Measurements from ENCODE around the gene PXMP4. TPM values are rescaled to one million over a fixed set of nuclear protein-coding genes. Genes with fewer than 3 reads are reported as not detected.

The PXMP4 gene
- polyA plus RNA-seq, 2 of the 4 experiments (the other 2 are of a cell fraction) = 4.5 to 6.6 TPM

DNA sequence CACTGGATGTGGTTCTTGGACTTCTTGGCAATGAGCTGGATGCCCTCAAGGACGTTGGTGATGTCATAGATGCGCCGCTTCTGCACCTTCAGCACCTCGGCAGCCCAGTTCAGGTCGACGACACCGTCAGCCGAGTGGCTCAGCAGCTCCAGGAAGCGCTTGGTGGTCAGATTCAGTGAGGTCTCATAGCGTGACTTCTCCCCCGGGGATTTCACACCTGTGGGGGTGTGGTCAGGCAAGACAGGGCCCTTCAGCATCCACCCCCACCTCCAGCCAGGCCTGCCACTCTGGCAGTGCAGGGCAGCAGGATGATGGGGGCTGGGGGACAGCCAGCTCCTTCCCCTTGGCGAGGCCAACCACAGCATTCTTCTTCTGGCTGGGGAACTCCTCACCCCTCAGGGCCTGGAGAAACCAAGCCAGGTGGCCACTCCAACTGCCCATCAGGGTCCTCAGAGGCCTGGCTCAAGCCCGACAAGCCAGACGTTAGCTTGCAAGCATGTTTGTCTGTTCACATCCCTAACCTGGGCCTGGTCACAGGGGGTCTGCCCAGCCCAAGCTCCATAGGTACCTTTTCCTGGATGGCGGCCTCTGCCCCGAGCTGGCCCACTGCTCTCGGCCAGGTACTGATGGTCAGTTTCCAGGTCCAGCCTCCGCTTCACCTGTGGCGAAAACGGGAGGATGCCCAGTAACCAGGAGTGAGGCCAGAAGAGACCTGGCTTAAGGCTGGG lies 40.2 kb downstream of the PXMP4 start:
- H3K4me1 ChIP-seq = peaks cover 21% of the 10 kb centered on the region
- FAIRE-seq = no peak
- H3K4me2 ChIP-seq = no peak overlapping the region
- ATAC-seq = no peak
- H3K27ac ChIP-seq = no peak overlapping the region
- POLR2A ChIA-PET = interaction anchor here (1.4 kb wide), 1 partner anchor 52 kb away, joined by 4 read pairs; the partner anchor contains the start of gene ZNF341
- H3K9me3 ChIP-seq = no peaks in the 10 kb centered on the region
- H3K4me3 ChIP-seq = no peak overlapping the region
- CTCF ChIA-PET = interaction anchor here (0.6 to 2.0 kb wide), 9 partner anchors 9 to 222 kb away, joined by 3 to 5 read pairs (median 4); no protein-coding TSS in a partner anchor
- TF ChIP-seq HOXB5 (CRISPR knock-in tag; IDR thresholded peaks at IDR 0.05) (no peak), KDM5A (IDR thresholded peaks at IDR 0.05) (no peak), FOSB (CRISPR knock-in tag; IDR thresholded peaks at IDR 0.05) (no peak), HEYL (CRISPR knock-in tag; IDR thresholded peaks at IDR 0.05) (no peak), RAD21 (conservative IDR thresholded peaks at IDR 0.05 in 1 of 2, IDR thresholded peaks at IDR 0.05 in 1 of 2) (no peak), EHMT2 (IDR thresholded peaks at IDR 0.05; ENCODE audit: low read depth) (no peak), CHD2 (IDR thresholded peaks at IDR 0.05; ENCODE audit: low read length, partially characterized antibody) (no peak), POLR2A (IDR thresholded peaks at IDR 0.05; ENCODE audit: low read length) (no peak), BHLHE40 (IDR thresholded peaks at IDR 0.05; ENCODE audit: low read depth, low read length) (no peak), ZFP36 (IDR thresholded peaks at IDR 0.05; ENCODE audit: borderline replicate concordance, partially characterized antibody) (no peak), MAZ (IDR thresholded peaks at IDR 0.05; ENCODE audit: borderline replicate concordance, low read depth, low read length) (no peak), NFE2L2 (conservative IDR thresholded peaks at IDR 0.05; ENCODE audit: low read length) (no peak), PHF8 (IDR thresholded peaks at IDR 0.05; ENCODE audit: borderline replicate concordance, low read depth) (no peak), JUNB (IDR thresholded peaks at IDR 0.05) (no peak), SREBF2 (IDR thresholded peaks at IDR 0.05) (no peak), HOXA7 (CRISPR knock-in tag; IDR thresholded peaks at IDR 0.05) (no peak)
- TF ChIP-seq, protein P1, sequence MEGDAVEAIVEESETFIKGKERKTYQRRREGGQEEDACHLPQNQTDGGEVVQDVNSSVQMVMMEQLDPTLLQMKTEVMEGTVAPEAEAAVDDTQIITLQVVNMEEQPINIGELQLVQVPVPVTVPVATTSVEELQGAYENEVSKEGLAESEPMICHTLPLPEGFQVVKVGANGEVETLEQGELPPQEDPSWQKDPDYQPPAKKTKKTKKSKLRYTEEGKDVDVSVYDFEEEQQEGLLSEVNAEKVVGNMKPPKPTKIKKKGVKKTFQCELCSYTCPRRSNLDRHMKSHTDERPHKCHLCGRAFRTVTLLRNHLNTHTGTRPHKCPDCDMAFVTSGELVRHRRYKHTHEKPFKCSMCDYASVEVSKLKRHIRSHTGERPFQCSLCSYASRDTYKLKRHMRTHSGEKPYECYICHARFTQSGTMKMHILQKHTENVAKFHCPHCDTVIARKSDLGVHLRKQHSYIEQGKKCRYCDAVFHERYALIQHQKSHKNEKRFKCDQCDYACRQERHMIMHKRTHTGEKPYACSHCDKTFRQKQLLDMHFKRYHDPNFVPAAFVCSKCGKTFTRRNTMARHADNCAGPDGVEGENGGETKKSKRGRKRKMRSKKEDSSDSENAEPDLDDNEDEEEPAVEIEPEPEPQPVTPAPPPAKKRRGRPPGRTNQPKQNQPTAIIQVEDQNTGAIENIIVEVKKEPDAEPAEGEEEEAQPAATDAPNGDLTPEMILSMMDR (IDR thresholded peaks at IDR 0.05) = no peak
- TF ChIP-seq, protein P2, sequence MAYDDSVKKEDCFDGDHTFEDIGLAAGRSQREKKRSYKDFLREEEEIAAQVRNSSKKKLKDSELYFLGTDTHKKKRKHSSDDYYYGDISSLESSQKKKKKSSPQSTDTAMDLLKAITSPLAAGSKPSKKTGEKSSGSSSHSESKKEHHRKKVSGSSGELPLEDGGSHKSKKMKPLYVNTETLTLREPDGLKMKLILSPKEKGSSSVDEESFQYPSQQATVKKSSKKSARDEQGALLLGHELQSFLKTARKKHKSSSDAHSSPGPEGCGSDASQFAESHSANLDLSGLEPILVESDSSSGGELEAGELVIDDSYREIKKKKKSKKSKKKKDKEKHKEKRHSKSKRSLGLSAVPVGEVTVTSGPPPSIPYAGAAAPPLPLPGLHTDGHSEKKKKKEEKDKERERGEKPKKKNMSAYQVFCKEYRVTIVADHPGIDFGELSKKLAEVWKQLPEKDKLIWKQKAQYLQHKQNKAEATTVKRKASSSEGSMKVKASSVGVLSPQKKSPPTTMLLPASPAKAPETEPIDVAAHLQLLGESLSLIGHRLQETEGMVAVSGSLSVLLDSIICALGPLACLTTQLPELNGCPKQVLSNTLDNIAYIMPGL (CRISPR knock-in tag; IDR thresholded peaks at IDR 0.05; ENCODE audit: borderline replicate concordance) = no peak
- TF ChIP-seq, protein P3, sequence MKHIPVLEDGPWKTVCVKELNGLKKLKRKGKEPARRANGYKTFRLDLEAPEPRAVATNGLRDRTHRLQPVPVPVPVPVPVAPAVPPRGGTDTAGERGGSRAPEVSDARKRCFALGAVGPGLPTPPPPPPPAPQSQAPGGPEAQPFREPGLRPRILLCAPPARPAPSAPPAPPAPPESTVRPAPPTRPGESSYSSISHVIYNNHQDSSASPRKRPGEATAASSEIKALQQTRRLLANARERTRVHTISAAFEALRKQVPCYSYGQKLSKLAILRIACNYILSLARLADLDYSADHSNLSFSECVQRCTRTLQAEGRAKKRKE (CRISPR knock-in tag; IDR thresholded peaks at IDR 0.05; ENCODE audit: low read depth) = no peak
- TF ChIP-seq, protein P4, sequence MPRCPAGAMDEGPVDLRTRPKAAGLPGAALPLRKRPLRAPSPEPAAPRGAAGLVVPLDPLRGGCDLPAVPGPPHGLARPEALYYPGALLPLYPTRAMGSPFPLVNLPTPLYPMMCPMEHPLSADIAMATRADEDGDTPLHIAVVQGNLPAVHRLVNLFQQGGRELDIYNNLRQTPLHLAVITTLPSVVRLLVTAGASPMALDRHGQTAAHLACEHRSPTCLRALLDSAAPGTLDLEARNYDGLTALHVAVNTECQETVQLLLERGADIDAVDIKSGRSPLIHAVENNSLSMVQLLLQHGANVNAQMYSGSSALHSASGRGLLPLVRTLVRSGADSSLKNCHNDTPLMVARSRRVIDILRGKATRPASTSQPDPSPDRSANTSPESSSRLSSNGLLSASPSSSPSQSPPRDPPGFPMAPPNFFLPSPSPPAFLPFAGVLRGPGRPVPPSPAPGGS (IDR thresholded peaks at IDR 0.05) = no peak
- 91% methylated on average over 19 of the region's 20 CpGs for WGBS (ENCODE audit: missing lambda C conversion rate)
- DNase-seq (ENCODE audit: low read depth in 1 of 2, low spot score in 1 of 2) = no peak

Data from A549 (cell line).